GM19468 (cell line): ENCODE data around the gene TCF4.
"Not testable (repeated sequence)": the region's sequence is repeated elsewhere in the genome, so short reads cannot be mapped to it uniquely, and the experiment has no call there.

Experiments used
- ATAC-seq: cut with Tn5 transposase; IDR thresholded peaks from one replicate; pipeline ENCODE4 v1.9.1; 2021; ENCODE audit warnings: mild to moderate bottlenecking, moderate library complexity, moderate number of reproducible peaks; ENCODE audit not compliant: unreplicated experiment; ENCODE audit errors: extremely low read depth

The TCF4 gene

GRCh38 chr18:55484773-55485172 is 103.2 kb downstream of the TCF4 start:
- ATAC-seq, result no peak

GRCh38 chr18:55483266-55483871 is 104.6 kb downstream of the TCF4 start:
- no peak for ATAC-seq

- ATAC-seq, result no peak
These were observed 108.2 kb downstream of the TCF4 start for GRCh38 chr18:55479656-55480420.

GRCh38 chr18:55477860-55478581 is 110.0 kb downstream of the TCF4 start:
- ATAC-seq, result no peak

- peak; percentile 61 for ATAC-seq
These were observed 110.5 kb downstream of the TCF4 start for GRCh38 chr18:55477499-55477859.

- ATAC-seq, result no peak
These were observed 112.1 kb downstream of the TCF4 start for GRCh38 chr18:55475916-55476315.

GRCh38 chr18:55475467-55475866 is 112.5 kb downstream of the TCF4 start:
- no peak for ATAC-seq

GRCh38 chr18:55473560-55473959 is 114.4 kb downstream of the TCF4 start:
- no peak for ATAC-seq

GRCh38 chr18:55473058-55473457 is 114.9 kb downstream of the TCF4 start:
- ATAC-seq, result no peak

GRCh38 chr18:55470826-55471225 is 117.2 kb downstream of the TCF4 start:
- no peak for ATAC-seq

- not testable (repeated sequence) for ATAC-seq
These were observed 118.9 kb downstream of the TCF4 start for GRCh38 chr18:55469134-55469533.

- ATAC-seq, result no peak
These were observed 121.2 kb downstream of the TCF4 start for GRCh38 chr18:55466789-55467188.

GRCh38 chr18:55465313-55465712 is 122.7 kb downstream of the TCF4 start:
- ATAC-seq, result no peak

- no peak for ATAC-seq
These were observed 123.4 kb downstream of the TCF4 start for GRCh38 chr18:55464581-55464980.

GRCh38 chr18:55462652-55463051 is 125.3 kb downstream of the TCF4 start:
- no peak for ATAC-seq

- ATAC-seq, result no peak
These were observed 126.1 kb downstream of the TCF4 start for GRCh38 chr18:55461848-55462247.

GRCh38 chr18:55458456-55459203 is 129.4 kb downstream of the TCF4 start:
- no peak for ATAC-seq

- ATAC-seq, result no peak
These were observed 131.0 kb downstream of the TCF4 start for GRCh38 chr18:55457028-55457427.

- ATAC-seq, result no peak
These were observed 132.1 kb downstream of the TCF4 start for GRCh38 chr18:55455938-55456337.

GRCh38 chr18:55453186-55453585 is 134.8 kb downstream of the TCF4 start:
- ATAC-seq, result no peak
